GM18909 (cell line): ENCODE results near the gene PLXNA2.

Source experiments
- ATAC-seq: cut with Tn5 transposase; IDR thresholded peaks from one replicate; pipeline ENCODE4 v1.9.1; 2021; ENCODE audit warnings: mild to moderate bottlenecking; ENCODE audit not compliant: unreplicated experiment, poor library complexity

PLXNA2 gene

DNA sequence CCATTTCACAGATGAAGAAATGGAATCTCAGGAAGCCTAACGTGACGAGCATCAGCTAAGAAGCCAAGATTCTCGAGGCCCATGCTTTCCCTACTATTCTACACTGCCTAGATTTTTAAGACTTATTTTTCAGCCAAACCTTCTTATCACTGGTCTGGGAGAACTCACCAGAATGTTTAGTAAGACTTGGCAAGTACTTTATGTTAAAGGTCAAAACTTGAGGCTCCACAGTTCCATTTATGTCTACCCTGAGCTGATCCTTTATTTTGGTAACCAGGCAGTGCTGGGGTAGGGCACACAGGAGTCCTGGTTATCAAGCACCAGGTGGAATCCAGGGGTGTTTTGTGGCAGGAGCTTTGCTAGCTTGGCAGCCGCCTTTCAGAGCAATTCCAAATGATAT lies 16.8 kb downstream of the PLXNA2 start:
- ATAC-seq: no peak

DNA sequence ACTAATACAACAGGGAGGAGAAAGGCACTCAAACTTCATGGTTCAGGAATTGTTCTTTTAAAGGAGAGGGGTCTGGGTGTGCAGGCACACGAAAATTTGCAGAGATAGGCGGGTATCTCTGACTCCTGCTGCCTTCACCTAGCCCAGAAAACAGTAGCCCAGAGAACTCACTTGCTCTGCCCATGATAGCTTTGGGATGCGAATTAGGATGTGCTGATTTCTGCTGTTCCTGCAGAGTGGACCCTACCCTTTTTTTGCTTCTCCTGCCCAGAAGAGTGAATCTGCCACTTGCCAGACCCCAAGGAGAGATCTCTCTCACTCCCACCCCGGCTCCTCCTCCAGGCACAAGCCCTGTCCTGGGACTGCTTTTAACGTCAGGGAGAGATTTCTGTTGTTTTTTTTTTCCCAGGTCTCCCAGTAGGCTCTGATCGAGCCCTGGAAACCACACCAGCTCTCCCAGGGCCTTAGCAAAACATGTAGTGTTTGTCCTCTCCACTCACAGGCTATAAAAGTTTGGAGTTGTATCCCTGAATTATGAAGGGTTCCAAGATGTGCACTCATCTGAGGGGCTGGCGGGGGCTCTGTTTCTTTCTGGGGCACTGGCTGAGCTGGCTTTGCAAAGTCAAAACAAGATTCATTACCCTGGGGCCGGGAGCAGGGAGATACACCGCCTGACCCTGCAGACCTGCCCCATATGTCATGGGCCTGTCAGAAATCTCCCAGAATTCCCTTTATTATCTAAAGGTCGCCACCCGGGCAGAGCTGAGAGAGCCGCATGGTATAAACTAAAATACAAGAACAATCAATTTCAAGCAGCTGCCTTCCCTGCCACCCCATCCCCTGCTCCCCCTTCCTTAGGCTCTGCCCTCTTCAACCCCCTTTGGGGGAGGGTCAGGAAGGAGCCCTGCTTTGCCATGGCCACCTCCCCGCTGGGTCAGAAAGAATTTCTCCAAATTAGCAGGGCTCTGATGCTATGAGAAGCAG lies 17.9 kb downstream of the PLXNA2 start:
- no peak for ATAC-seq

DNA sequence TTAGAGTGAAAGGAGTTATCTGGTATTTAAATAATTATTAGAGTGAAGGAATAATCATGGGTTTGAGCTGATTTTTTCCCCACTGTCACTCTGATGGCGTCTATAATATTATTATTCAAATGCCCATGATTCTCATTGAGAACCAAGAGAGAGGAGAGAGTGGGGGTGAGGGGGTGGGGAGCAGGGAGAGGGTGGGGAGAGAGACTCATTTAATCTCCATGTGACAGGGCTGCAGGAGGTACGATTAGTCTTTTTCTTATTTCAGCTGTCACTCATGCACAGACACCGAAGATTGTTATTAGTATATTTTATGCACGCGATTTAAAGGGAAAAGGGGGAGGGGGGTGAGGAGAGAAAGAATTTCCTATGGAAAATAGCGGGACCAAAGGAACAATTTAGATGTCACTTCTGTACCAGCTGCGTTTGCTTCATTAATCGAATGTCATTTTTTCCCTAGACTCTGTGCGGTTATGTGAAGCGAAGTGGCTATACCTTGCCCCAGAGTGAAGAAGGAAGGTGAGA lies 19.9 kb downstream of the PLXNA2 start:
- no peak for ATAC-seq

DNA sequence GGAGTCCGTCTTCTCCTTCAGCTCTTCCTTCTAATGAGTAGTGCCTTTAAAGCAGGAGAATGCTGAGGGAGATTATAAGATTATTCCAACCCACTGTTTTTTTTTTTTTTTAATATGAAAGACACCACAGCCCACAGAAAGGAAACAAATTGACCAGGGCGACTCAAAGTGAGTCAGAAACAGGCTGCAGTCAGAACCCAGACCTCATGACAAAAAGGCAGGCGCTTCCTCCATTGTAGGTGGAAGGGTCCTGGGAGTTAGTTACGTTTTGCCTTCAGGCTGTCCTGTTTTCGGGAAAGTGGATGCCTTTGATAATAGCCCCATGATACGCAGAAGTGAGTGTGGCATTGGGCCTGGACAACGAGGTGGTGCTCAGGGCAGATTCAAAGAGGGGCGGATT lies 21.0 kb downstream of the PLXNA2 start:
- no peak for ATAC-seq

DNA sequence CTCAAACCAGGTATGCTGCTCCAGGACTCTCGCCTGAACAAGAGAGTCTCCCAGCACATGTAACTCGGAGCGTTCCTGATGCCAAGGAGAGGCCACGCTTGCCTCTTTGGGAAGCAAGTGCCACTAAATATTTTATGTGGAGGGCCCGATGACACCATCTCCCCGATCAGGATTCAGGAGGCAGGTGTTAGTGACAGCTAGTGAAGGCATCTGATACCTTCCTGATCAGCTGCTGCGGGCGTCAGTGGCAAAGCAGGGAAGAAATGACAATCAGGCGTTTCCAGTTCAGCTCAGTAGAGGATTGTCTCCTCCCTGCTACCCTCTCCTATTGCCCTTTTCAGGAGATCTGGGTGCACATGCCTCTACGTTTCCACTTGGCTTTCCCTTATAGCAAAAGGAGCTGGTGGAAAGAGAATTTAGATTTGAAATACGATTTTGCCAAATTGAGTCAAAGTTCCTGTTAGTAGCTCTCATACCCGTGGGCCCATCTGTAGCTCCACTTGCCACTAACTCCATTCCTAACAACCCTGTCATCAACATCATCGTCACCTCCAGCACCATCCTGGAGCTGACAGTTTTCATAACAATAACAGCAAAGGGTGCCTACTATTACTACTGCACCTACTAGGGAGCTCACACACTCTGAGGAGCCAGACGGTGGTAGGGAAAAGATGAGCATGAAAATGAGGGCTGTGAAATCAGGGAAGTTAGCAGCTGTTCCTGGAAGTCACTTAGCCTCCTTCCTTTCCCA lies 21.6 kb downstream of the PLXNA2 start:
- ATAC-seq: no peak

DNA sequence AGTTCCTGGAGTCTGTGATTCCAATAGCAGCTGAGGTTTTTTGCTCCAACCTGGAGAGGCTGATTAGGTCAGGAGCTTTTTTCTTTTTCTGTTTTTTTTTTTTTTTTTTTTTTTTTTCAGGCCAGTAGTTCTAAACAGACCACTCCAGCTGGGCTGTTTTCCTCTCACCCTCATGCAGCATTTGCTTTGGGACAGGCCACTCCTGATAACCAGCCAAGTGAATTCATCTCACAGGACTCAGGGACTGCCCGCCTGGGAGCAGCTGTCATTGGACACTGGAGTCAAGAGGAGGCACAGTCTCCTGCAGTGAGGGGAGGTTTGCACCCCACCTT lies 22.9 kb downstream of the PLXNA2 start:
- ATAC-seq: no peak

DNA sequence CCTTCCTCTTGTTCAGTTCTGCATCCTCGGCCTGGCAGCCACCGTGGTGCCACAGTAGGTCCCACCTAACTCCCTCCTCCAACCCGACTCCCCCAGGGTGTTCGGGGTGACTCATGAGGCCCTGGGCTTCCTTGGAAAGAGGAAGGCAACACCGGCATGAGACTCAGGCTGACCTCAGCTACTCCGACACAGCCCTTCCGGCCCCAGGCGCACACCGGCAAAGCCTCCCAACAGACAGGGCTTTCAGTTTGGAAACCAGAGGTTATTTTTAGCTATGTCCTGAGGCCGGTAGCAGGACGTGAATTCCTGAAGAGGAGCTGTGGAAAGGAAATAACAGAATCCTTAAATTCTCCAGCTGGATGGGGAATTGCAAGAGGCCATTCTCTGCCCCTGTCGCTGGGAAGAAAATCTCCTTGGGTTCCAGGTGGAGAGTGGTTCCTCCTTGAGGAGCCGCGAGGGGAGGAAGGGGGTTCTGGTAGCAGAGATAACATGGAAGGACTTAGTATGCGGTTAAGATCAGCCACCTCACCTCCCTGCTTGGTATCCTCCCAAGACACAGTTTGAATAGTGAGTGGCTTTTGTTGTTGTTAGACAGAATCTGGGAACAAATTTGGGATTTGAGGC lies 24.4 kb downstream of the PLXNA2 start:
- ATAC-seq: no peak

DNA sequence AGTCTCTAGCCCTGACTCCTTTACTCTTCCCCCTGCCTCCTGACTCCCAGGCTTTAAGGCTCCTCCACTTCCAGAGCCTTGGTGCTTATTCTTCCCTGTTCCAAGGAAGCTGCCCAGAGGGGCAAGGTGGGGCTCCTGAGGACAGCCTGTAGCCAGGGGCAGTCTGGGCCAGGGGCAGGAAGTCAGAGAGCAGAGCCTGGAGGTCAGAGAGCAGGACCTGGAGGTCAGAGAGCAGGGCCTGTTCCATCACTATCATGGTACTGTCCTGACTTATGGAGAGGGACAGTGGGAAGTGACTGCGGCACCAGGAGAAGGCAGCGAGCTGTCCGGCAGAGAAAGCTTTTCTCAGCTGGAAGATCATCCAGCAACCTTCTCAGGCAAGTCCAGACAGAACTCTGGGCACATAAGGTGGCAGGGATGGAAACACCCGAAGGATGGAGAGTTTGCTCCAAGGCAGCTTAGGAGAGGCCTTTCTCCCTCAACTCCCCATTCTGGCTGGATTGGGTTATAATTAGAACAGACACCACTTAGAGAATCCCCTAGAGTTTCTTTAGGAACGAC lies 25.0 kb downstream of the PLXNA2 start:
- no peak for ATAC-seq

DNA sequence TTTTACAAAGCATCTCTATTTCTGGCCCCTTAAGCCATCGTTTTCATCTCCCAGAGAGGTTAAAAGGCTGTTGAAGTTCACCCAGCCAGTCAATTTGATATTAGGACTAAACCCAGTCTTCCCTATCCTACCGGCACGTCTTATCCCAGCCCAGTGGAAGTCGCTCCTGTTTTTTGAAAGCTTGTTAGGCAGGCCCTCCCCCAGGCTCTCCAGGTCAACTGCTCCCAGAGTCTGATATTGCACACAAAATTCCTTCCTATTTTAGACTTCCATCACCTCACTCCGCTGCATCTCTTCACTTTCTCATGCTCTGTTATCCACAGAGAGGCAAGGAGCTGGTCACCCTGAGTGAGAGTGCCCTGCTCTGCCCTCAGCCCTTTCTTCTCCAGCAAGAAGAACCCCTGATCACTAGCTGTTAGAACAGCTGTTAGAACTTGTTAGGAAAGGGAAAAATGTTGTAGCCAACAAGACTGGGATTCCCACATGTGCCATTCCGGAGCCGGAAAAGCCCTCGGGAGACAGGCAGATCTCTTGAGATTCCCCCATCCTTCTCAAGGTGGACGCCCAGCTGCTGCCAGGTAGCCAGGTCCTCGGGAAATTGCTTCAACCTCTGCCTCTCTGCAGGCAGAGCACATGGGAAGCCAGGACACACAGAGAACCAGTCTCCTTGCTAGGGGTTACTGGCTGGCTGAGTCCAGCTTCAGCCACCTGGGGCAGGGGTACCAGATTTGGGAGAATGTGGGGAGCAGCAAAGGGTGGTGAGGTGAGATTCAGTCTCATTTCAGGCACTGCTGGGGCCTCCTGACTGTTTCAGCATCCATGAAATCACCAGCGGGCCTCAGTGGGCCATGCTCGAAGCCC lies 25.7 kb downstream of the PLXNA2 start:
- ATAC-seq: no peak

DNA sequence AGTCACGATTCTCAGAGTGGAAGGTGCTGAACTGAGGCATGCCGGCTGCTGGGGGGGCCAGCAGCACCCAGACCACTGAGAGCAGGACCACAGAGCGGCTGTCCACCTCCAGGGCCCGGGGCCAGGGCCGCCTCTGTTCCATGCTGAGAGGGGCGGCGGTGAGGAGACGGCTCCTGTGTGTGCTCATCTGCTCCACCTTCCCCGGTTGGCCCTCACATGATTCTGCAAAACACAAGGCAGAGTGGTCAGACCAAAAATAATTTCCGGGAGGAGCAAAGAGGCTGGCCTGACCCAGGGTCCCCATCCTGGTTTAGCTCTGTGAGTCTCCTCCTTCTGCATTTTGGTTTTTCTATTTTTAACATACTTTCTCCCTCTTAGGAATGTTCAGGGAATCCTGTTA lies 26.4 kb downstream of the PLXNA2 start:
- ATAC-seq: no peak

DNA sequence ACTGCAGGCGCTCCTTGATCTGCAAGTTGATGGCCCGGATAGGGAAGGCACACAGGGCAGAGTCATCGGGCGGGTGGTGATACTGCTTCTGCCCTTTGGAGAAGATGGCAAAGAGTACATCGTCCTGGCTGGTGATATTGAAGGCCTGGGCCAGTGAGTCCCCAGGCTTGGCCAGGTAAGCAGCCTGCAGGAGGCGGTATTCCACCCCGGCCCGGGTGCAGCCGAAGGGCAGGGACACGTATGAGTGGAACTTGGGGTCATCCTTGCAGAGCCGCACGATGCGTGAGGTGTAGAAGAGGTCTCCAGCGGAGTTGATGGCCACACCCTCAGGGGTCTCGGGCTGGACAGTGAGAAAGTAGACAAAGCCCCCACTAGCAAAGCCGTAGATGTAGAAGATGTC lies 27.4 kb downstream of the PLXNA2 start:
- no peak for ATAC-seq

DNA sequence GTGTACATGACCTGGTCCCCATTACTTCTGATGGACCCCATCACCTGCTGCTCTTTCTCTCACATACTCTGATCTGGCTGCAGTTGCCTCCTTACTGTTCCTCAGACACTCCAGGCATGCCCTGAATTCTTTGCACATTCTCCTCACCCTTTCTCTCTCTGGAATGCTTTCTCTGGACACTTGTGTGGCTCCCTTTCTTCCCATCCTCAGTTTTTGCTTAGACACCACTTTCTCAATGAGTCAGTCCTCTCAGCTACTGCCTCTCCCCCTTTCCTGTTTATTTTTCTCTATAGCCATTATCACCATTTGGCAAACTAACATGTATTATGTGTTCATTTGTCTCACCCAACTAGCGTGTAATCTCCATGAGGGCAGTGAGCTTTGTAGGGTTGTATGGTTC lies 28.1 kb downstream of the PLXNA2 start:
- ATAC-seq: no peak

DNA sequence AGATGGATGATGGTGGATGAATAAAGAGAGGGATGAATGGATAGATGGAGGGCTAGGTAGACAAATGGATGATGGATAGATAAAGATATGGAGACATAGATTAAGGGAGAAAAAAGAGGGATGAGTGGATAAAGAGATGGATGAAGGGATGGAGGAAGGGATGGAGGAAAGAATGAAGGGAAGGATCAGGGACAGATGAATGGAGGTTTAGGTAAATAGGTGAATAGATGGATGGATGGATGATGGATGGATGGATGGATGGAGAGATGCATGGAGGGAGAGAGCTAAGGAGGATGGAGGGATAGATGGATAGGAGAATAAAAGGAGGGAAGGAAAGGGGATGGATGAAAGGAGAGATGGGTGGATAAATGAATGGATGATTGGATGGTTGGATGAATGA lies 28.8 kb downstream of the PLXNA2 start:
- no peak for ATAC-seq

DNA sequence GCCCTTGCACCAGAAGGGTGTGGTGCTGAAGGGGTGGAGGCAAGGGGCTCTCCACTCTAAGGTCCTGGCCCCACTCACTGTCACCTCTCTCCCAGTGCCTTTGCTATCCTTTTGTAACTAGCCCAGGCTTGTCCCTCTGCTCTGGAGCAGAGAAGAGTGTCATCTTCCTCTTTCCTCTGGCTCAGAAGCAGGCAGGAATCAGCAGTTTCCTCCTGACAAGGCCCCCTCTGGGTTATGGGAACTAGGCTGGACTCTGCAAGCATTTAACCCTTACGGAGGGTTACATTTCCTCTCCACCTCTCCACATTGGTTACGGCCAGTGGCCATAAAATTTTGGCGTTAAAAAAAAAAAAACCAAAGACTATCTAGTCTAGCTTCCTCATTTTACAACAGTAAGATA lies 30.4 kb downstream of the PLXNA2 start:
- ATAC-seq: no peak

DNA sequence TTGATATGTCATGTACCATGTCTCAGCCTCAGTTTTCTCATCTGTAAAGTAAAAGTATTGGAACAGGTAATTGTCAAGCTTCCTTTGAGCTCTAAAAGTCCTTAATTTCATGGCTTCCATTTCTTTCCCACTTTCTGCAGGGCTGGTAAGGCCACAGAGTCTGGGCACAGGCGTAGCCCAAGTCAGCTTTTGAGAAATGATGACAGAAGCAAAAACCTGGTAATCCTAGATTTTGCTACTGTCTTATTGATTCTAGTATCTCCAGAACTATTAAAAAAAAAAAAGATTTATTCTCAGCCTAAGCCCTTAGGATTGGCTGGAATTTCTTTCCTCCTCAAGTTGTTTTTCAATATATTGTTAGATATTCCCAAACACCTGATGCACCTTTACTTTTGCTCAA lies 31.3 kb downstream of the PLXNA2 start:
- no peak for ATAC-seq

DNA sequence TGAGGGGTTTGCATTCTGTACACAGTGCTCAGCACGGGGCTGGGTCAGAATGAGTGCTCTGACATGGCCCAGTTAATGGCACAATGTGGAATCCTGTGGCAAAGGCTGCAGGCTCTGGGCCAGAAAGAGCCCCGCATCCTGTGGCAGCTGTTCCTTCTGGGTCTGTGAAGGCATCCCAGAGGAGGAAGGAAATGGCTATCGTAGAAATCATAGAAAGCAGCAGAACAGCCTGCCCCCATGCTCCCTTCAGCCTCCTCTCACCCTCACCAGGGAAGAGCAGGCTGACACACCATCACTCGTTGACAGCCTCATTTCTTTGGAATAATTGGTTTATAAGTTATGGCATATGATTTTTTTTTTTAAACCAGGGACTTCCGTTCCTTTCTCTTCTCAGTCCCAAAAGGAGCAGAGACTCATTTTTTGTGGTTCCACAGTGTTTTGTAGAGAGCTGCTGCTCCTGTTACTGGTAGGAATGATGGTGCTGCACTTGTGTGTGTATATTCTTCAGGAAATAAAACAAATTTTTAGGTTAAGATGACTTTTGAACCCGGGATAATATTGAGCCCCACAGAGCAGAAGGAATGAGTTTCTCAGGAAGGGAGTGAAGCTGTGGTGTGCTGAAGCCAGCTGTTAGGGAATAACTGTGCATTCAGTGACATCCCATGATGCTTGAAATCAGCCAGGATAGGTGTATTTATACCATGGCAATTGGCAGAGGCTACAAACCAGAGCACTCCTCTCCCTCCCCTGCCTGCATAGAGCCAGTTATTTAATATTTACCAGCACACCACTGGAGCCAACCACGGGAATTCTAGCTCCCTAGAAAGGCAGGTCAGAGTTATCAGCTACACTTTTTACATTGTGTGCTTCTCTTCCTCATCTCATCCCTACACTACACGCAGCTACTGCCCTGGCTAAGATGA lies 32.0 kb downstream of the PLXNA2 start:
- ATAC-seq: no peak

DNA sequence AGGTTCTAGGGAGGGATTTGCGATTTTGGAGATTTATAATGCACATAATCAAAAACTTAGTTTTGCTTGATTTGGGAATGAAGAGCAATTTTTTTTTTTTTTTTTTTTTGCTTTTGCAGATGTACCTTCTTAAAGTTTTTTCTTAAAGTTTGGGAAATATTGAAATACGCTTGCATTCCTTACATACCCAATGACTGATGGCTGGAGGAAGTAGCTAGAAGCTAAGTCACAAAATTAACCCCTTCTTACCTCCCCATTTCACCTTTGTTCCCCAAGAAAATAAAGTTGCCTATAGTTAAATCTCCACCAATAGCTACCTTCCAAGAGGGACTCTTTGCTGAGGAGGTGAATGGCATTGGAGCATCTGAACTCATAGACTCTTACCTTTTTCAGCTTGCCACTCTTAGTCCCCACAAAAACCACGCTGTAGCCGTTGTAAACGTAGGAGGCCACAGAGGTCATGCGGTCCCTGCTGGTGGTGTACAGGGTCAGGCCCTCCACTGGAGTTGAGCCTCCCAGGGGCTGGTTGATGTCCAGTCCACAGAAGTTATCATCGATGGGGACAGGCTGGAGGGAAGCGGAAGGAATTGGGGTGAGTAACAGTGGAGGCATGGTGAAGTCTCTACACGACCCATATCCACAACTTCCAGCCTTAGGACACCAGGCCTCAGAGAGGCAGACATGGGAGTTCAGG lies 34.1 kb downstream of the PLXNA2 start:
- ATAC-seq: no peak

DNA sequence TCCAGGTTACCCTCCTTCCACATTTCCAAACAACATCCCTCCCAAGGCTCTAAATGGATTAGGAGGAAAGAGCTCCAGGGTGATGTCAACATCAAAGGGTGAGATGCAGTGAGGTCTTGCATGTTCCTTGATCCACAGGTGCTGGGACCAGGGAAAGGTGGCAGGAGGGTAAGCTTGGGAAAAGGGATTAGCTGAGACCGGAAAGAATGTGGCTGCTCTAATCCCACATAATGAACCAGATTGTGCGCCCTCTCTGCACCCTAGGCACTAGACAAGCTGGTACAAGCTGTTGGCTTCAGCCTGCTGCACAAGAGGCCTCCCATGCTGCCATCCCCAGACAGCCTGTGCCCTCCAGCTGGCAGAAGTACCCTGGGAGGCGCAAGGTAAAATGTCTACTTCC lies 34.9 kb downstream of the PLXNA2 start:
- ATAC-seq: no peak
